Gastrocnemius medialis (tissue), 4 donors: ENCODE measurements around the gene ERCC3. TPM values are rescaled to one million over a fixed set of nuclear protein-coding genes. Genes with fewer than 3 reads are reported as not detected.
A peak's percentile ranks its signal among the peaks of the same experiment; 100 is the strongest.

Experiments
- ATAC-seq, 2 donors: fragments of 150-250 bp; one replicate each; pipeline ENCODE4 v1.9.1; 2016
- DNase-seq, 2 donors: peaks; one replicate each; pipeline ENCODE4 v3.0.0-alpha.2; 2019
- H3K27ac ChIP-seq, 4 donors: fragments of 200-600 bp; sonication (generic); 1 replicate in 1 of 4; 2 replicates in 3 of 4; pipeline ENCODE4 v1.5.1; 2016 to 2018; ENCODE audit warnings: mild to moderate bottlenecking in 2 of 4, moderate library complexity in 1 of 4
- H3K27me3 ChIP-seq, 3 donors: fragments of 200-600 bp; sonication (generic) in 2 of 3; 1 replicate in 1 of 3; 2 replicates in 2 of 3; pipeline versions ENCODE4 v1.5.1 to v1.6.0; 2016 to 2019; ENCODE audit warnings: mild to moderate bottlenecking in 1 of 3, moderate library complexity in 1 of 3
- H3K36me3 ChIP-seq, 2 donors: fragments of 200-600 bp; sonication (generic) in 1 of 2; one replicate each; pipeline ENCODE4 v1.5.1; 2017 to 2018
- H3K4me1 ChIP-seq, 2 donors: fragments of 200-600 bp; sonication (generic) in 1 of 2; one replicate each; pipeline ENCODE4 v1.5.1; 2016 to 2017; ENCODE audit warnings: mild to moderate bottlenecking in 2 of 2
- H3K4me3 ChIP-seq, 4 donors: fragments of 200-600 bp; sonication (generic) in 3 of 4; 1 replicate in 1 of 4; 2 replicates in 3 of 4; pipeline ENCODE4 v1.5.1; 2016 to 2019; ENCODE audit warnings: mild to moderate bottlenecking in 2 of 4
- H3K9me3 ChIP-seq, 3 donors: fragments of 200-600 bp; sonication (generic) in 2 of 3; 1 replicate in 1 of 3; 2 replicates in 2 of 3; pipeline ENCODE4 v1.5.1; 2016 to 2019
- CTCF ChIP-seq, 5 experiments: fragments of 450-650 bp in 3 of 5; fragments of 200-600 bp in 2 of 5; sonication (generic) in 2 of 5; IDR thresholded peaks in 4 of 5; conservative IDR thresholded peaks in 1 of 5; 1 replicate in 4 of 5; 2 replicates in 1 of 5; pipeline ENCODE4 v1.5.1; 2016 to 2019; ENCODE audit warnings: antibody characterized with exemption in 5 of 5, mild to moderate bottlenecking in 3 of 5, moderate library complexity in 3 of 5
- POLR2A ChIP-seq, 2 donors: fragments of 450-650 bp; IDR thresholded peaks; one replicate each; pipeline ENCODE4 v1.6.1; 2017; ENCODE audit warnings: antibody characterized with exemption in 2 of 2, mild to moderate bottlenecking in 2 of 2, moderate library complexity in 2 of 2
- in situ Hi-C, 4 donors: fragments of 200-750 bp; cut with MboI; loops; one replicate each; pipeline versions ENCODE4 v1.15.0 to v1.8.0; 2017; ENCODE audit warnings: low sequenced_read_pairs in 4 of 4
- intact Hi-C: fragments of 100-400 bp; cut with DNase I; formaldehyde crosslinking; loops from one replicate; pipeline ENCODE4 v1.15.1; 2023; ENCODE audit warnings: low total_unique reads
- total RNA-seq, 4 donors: library from RNA; depleted of rRNA; stranded (reverse); fragments of >200 nt; gene quantifications; one replicate each; pipeline versions ENCODE4 v1.1.0 to v1.2.3, GENCODE V29; 2016

The ERCC3 gene
- total RNA-seq = 10 to 100 TPM; 24.9 to 28.2 (median 26.7) TPM

- DNase-seq (peak; percentile 61 to 74), ATAC-seq (peak; percentile 95)
- Histone ChIP-seq H3K9me3 (no peaks in the 10 kb centered on the region), H3K4me3 (peak within 1 kb of the TSS; percentile 77 to 99 (median 86)), H3K27ac (peak within 1 kb of the TSS; percentile 78 to 85 (median 84)), H3K36me3 (peaks cover 0 to 36% of the 10 kb centered on the region in 2 donors), H3K27me3 (no peaks in the 10 kb centered on the region), H3K4me1 (peaks cover 12 to 13% of the 10 kb centered on the region in 2 donors)
- in situ Hi-C loops = no loop called here
- TF ChIP-seq CTCF (IDR thresholded peaks at IDR 0.05 in 4 of 5, conservative IDR thresholded peaks at IDR 0.05 in 1 of 5) (peak in 1 of 5 experiments; percentile 17), POLR2A (IDR thresholded peaks at IDR 0.05) (peak; percentile 30 to 40)
- intact Hi-C loops = no loop called here
Measured at GRCh38 chr2:127293748-127294562, at the start of gene ERCC3. ERCC3 (minus strand) TSS chr2:127294144; CDS start chr2:127294081, 63 bp downstream.

- H3K9me3 ChIP-seq = no peaks in the 10 kb centered on the region
- no peak overlapping the region for H3K27ac ChIP-seq
- no peak for ATAC-seq
- peaks cover 14 to 17% of the 10 kb centered on the region in 2 donors for H3K4me1 ChIP-seq
- TF ChIP-seq POLR2A (IDR thresholded peaks at IDR 0.05) (no peak), CTCF (IDR thresholded peaks at IDR 0.05 in 4 of 5, conservative IDR thresholded peaks at IDR 0.05 in 1 of 5) (no peak)
- no peaks in the 10 kb centered on the region for H3K27me3 ChIP-seq
- DNase-seq = no peak
- H3K4me3 ChIP-seq = no peak overlapping the region
- intact Hi-C loops = no loop called here
- peaks cover 0 to 9% of the 10 kb centered on the region in 2 donors for H3K36me3 ChIP-seq
- in situ Hi-C loops = loop anchor here in 1 of 4 donors (25.0 kb wide), 1 partner anchor 144 kb away; no protein-coding TSS in a partner anchor
Measured at GRCh38 chr2:127343277-127343676, 49.3 kb upstream of the ERCC3 start.

- Histone ChIP-seq H3K4me3 (no peak overlapping the region), H3K27me3 (no peaks in the 10 kb centered on the region), H3K27ac (no peak overlapping the region), H3K4me1 (peaks cover 6 to 9% of the 10 kb centered on the region in 2 donors), H3K9me3 (no peaks in the 10 kb centered on the region), H3K36me3 (peaks cover 0 to 21% of the 10 kb centered on the region in 2 donors)
- intact Hi-C loops (no loop called here), in situ Hi-C loops (loop anchor here in 1 of 4 donors (25.0 kb wide), 1 partner anchor 145 kb away; no protein-coding TSS in a partner anchor)
- ATAC-seq (no peak), DNase-seq (no peak)
- TF ChIP-seq CTCF (IDR thresholded peaks at IDR 0.05 in 4 of 5, conservative IDR thresholded peaks at IDR 0.05 in 1 of 5) (no peak), POLR2A (IDR thresholded peaks at IDR 0.05) (no peak)
Measured at GRCh38 chr2:127342101-127342500, 48.2 kb upstream of the ERCC3 start.

- TF ChIP-seq CTCF (IDR thresholded peaks at IDR 0.05 in 4 of 5, conservative IDR thresholded peaks at IDR 0.05 in 1 of 5) (no peak), POLR2A (IDR thresholded peaks at IDR 0.05) (no peak)
- Histone ChIP-seq H3K4me1 (no peaks in the 10 kb centered on the region), H3K36me3 (peaks cover 0 to 41% of the 10 kb centered on the region in 2 donors), H3K4me3 (no peak overlapping the region), H3K9me3 (no peaks in the 10 kb centered on the region), H3K27me3 (no peaks in the 10 kb centered on the region), H3K27ac (peak overlapping the region in 3 of 4 donors; percentile 19 to 42 (median 27))
- in situ Hi-C loops (loop anchor here in 2 of 4 donors (10.0 to 25.0 kb wide), 2 partner anchors 152 to 155 kb away; no protein-coding TSS in a partner anchor), intact Hi-C loops (no loop called here)
- DNase-seq (no peak), ATAC-seq (peak in 1 of 2 donors; percentile 74)
Measured at GRCh38 chr2:127332335-127332734, 38.4 kb upstream of the ERCC3 start.
